Activated B cell treated with CpG ODN at 0.5 μM for 24 hours (primary cell): ENCODE data around the gene GPR137. TPM values are rescaled to one million over a fixed set of nuclear protein-coding genes. Genes with fewer than 3 reads are reported as not detected.
A peak's percentile ranks its signal among the peaks of the same experiment; 100 is the strongest.
"Not testable (repeated sequence)": the region's sequence is repeated elsewhere in the genome, so short reads cannot be mapped to it uniquely, and the experiment has no call there.

ENCODE experiments used
- ATAC-seq: fragments of 200-7000 bp; cut with Tn5 transposase; one replicate; pipeline ENCODE4 v1.10.0; 2021; ENCODE audit warnings: low read depth, mild to moderate bottlenecking, moderate library complexity
- CTCF ChIA-PET: fragments of 350-600 bp; sonication (Branson Sonifier 250); formaldehyde crosslinking; loops from one replicate; lab custom pipeline; 2021; ENCODE audit warnings: antibody characterized with exemption; lab: Charles Lee
- POLR2A ChIA-PET: fragments of 350-600 bp; sonication (Branson Sonifier 250); formaldehyde crosslinking; loops from one replicate; lab custom pipeline; 2021; ENCODE audit warnings: antibody characterized with exemption; lab: Charles Lee
- DNase-seq: peaks from one replicate; pipeline ENCODE4 v3.0.0; 2022
- H3K27ac Mint-ChIP-seq: one replicate; pipeline ENCODE4 v1.8.0; 2020; ENCODE audit warnings: mixed read lengths
- H3K27me3 Mint-ChIP-seq: one replicate; pipeline ENCODE4 v1.8.0; 2021; ENCODE audit warnings: mixed read lengths
- H3K36me3 Mint-ChIP-seq: one replicate; pipeline ENCODE4 v1.8.0; 2021; ENCODE audit warnings: low read depth, mixed read lengths
- H3K4me1 Mint-ChIP-seq: one replicate; pipeline ENCODE4 v1.8.0; 2021; ENCODE audit warnings: mixed read lengths
- H3K4me3 Mint-ChIP-seq: one replicate; pipeline ENCODE4 v1.8.0; 2020; ENCODE audit warnings: mild to moderate bottlenecking, mixed read lengths
- H3K9me3 Mint-ChIP-seq: one replicate; pipeline ENCODE4 v1.8.0; 2020; ENCODE audit warnings: mixed read lengths
- CTCF ChIP-seq: fragments of 200-600 bp; IDR thresholded peaks from one replicate; pipeline ENCODE4 v1.8.0; 2022; ENCODE audit warnings: antibody characterized with exemption, mild to moderate bottlenecking
- intact Hi-C: fragments of 100-400 bp; cut with micrococcal nuclease; formaldehyde crosslinking; loops from one replicate; pipeline ENCODE4 v1.15.1; 2024
- total RNA-seq: library from RNA; stranded (reverse); gene quantifications from 2 replicates; pipeline ENCODE4 v1.2.3, GENCODE V29; 2022

Gene GPR137
- total RNA-seq, 1 donor from 2014 or later: 53.1 TPM

- POLR2A ChIA-PET: interaction anchor here (0.6 to 3.3 kb wide), 15 partner anchors 11 to 1464 kb away, joined by 3 to 62 read pairs (median 7); partner anchors contain the start of genes BAD, CCDC88B, FERMT3 and FKBP2
- CTCF ChIA-PET: interaction anchor here (0.7 to 5.7 kb wide), 4 partner anchors 8 to 100 kb away, joined by 3 to 147 read pairs (median 16); partner anchors contain the start of genes FERMT3, PRDX5 and TRMT112
- H3K27me3 Mint-ChIP-seq: peaks cover 2% of the 10 kb centered on the region
- H3K9me3 Mint-ChIP-seq: no peaks in the 10 kb centered on the region
- peak overlapping the region; percentile 95 for H3K4me3 Mint-ChIP-seq
- TF ChIP-seq CTCF: no peak
- peak; percentile 15 for ATAC-seq
- H3K27ac Mint-ChIP-seq: peak overlapping the region; percentile 92
- DNase-seq: peak; percentile 70
- peaks cover 13% of the 10 kb centered on the region for H3K36me3 Mint-ChIP-seq
- intact Hi-C loops: loop anchor here (1.0 to 2.0 kb wide), 11 partner anchors 11 to 467 kb away; partner anchors contain the start of genes CCDC88B, FKBP2, GPR137 and MARK2
- H3K4me1 Mint-ChIP-seq: peaks cover 21% of the 10 kb centered on the region
Observed at GRCh38 chr11:64305691-64306562, 20.3 kb downstream of the GPR137 start.

GRCh38 chr11:64306563-64306875 is 20.9 kb downstream of the GPR137 start:
- intact Hi-C loops: loop anchor here (1.0 kb wide), 1 partner anchor 49 kb away; no protein-coding TSS in a partner anchor
- no peaks in the 10 kb centered on the region for H3K27me3 Mint-ChIP-seq
- peaks cover 15% of the 10 kb centered on the region for H3K36me3 Mint-ChIP-seq
- H3K4me1 Mint-ChIP-seq: peaks cover 19% of the 10 kb centered on the region
- H3K27ac Mint-ChIP-seq: peak overlapping the region; percentile 92
- ChIA-PET CTCF (interaction anchor here (1.1 kb wide), 1 partner anchor 48 kb away, joined by 4 read pairs; no protein-coding TSS in a partner anchor), POLR2A (interaction anchor here (0.6 to 0.9 kb wide), 2 partner anchors 11 to 49 kb away, joined by 5 to 6 read pairs; partner anchors contain the start of gene TRMT112)
- TF ChIP-seq CTCF: no peak
- DNase-seq: no peak
- H3K9me3 Mint-ChIP-seq: no peaks in the 10 kb centered on the region
- peak overlapping the region; percentile 95 for H3K4me3 Mint-ChIP-seq
- ATAC-seq: no peak

- peaks cover 15% of the 10 kb centered on the region for H3K36me3 Mint-ChIP-seq
- intact Hi-C loops: loop anchor here (1.0 kb wide), 1 partner anchor 48 kb away; no protein-coding TSS in a partner anchor
- peaks cover 19% of the 10 kb centered on the region for H3K4me1 Mint-ChIP-seq
- no peaks in the 10 kb centered on the region for H3K9me3 Mint-ChIP-seq
- H3K27me3 Mint-ChIP-seq: no peaks in the 10 kb centered on the region
- ChIA-PET POLR2A (interaction anchor here (0.6 to 1.4 kb wide), 3 partner anchors 10 to 48 kb away, joined by 4 to 6 read pairs (median 5); partner anchors contain the start of genes PRDX5 and TRMT112), CTCF (interaction anchor here (1.1 to 1.7 kb wide), 1 partner anchor 48 kb away, joined by 4 to 6 read pairs; no protein-coding TSS in a partner anchor)
- ATAC-seq (no peak), DNase-seq (no peak)
- no peak for TF ChIP-seq CTCF
- peak overlapping the region; percentile 92 for H3K27ac Mint-ChIP-seq
- peak overlapping the region; percentile 95 for H3K4me3 Mint-ChIP-seq
Observed at GRCh38 chr11:64306876-64307622, 21.4 kb downstream of the GPR137 start.

- H3K27me3 Mint-ChIP-seq, ATAC-seq, DNase-seq, H3K9me3 Mint-ChIP-seq, intact Hi-C loops: not testable (repeated sequence)
- H3K4me1 Mint-ChIP-seq: peaks cover 22% of the 10 kb centered on the region
- POLR2A ChIA-PET: interaction anchor here (0.8 to 1.4 kb wide), 2 partner anchors 10 to 26 kb away, joined by 3 to 4 read pairs; partner anchors contain the start of gene PRDX5
- CTCF ChIA-PET: interaction anchor here (1.7 kb wide), 1 partner anchor 47 kb away, joined by 6 read pairs; no protein-coding TSS in a partner anchor
- H3K36me3 Mint-ChIP-seq: peaks cover 19% of the 10 kb centered on the region
- peak overlapping the region; percentile 46 for H3K27ac Mint-ChIP-seq
- H3K4me3 Mint-ChIP-seq: peak overlapping the region; percentile 55
Observed at GRCh38 chr11:64307795-64308194, 22.1 kb downstream of the GPR137 start.

GRCh38 chr11:64312947-64313346 is 27.3 kb downstream of the GPR137 start:
- Mint-ChIP-seq H3K4me3 (no peak overlapping the region), H3K4me1 (peaks cover 15% of the 10 kb centered on the region), H3K9me3 (no peaks in the 10 kb centered on the region), H3K27me3 (no peaks in the 10 kb centered on the region), H3K27ac (peak overlapping the region; percentile 6), H3K36me3 (peaks cover 44% of the 10 kb centered on the region)
- DNase-seq: no peak
- ChIA-PET CTCF (interaction anchor here (2.3 kb wide), 1 partner anchor 42 kb away, joined by 10 read pairs; no protein-coding TSS in a partner anchor), POLR2A (no interaction called here)
- TF ChIP-seq CTCF: no peak
- ATAC-seq: no peak
- intact Hi-C loops: no loop called here
